ENCODE results near the gene REG4. TPM values are rescaled to one million over a fixed set of nuclear protein-coding genes. Genes with fewer than 3 reads are reported as not detected.

REG4 gene
- total and polyA plus RNA-seq, 2 of the 4 experiments (the other 2 are of a cell fraction), result not detected

DNA sequence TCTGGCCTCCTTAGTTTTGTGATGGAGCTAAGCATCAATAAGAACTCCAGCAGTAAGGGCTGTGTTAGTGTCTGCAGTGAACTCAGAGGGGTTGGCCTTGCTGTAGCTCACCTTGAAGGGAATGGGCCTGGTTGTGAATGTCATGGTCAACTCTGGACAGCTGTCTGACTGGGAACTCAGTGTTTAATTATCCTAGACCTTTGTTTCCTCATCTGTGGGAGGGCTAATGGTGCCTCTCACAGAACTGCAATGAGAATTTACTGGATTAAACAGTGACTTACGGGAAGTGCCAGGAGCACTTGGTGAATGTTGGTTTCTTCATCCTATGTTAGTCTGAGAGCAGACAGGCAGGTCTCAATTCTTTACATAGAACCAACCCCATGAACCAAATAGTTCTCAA is 66.2 kb downstream of the REG4 start:
- peaks cover 5% of the 10 kb centered on the region; the same call in 1 of the 2 replicates for H4K20me1 ChIP-seq (ENCODE audit: insufficient read depth, low read length)
- ATAC-seq (ENCODE audit: low read depth), result no peak
- dilution Hi-C loops (cut with HindIII; ENCODE audit: low sequenced_read_pairs, unreplicated experiment), result no loop called here

More for the DNA sequence above, 66.2 kb downstream of the REG4 start:
- H2BK5ac ChIP-seq (ENCODE audit: low read depth, low read length, poor library complexity, severe bottlenecking), result no peak overlapping the region
- no peak overlapping the region for H3K9ac ChIP-seq (ENCODE audit: low read depth, low read length)
- no peak overlapping the region for H2AK5ac ChIP-seq (ENCODE audit: low read depth, low read length)
- H3K9me3 ChIP-seq (ENCODE audit: control insufficient read depth, insufficient read depth, low read length), result no peaks in the 10 kb centered on the region
- no peak overlapping the region for H2BK120ac ChIP-seq (ENCODE audit: low read depth, low read length)
- intact Hi-C loops (cut with micrococcal nuclease) (loop anchor here (2.0 to 10.0 kb wide), 5 partner anchors 34 to 197 kb away; no protein-coding TSS in a partner anchor), in situ Hi-C loops (cut with MboI; ENCODE audit: low sequenced_read_pairs) (no loop called here)
- no peak overlapping the region for H4K5ac ChIP-seq (ENCODE audit: low read depth, low read length)
- H2AFZ ChIP-seq (replicated peaks; ENCODE audit: low read length, poor library complexity), result no peak overlapping the region
- H3K4me1 ChIP-seq (ENCODE audit: control insufficient read depth, insufficient read depth, low read length), result peaks cover 13% of the 10 kb centered on the region
- no peak overlapping the region for H3K56ac ChIP-seq (ENCODE audit: extremely low read depth, insufficient read depth, low read length)
- no peak for DNase-seq
- ChIA-PET CTCF (interaction anchor here (2.3 kb wide), 1 partner anchor 21 kb away, joined by 9 read pairs; no protein-coding TSS in a partner anchor), POLR2A (ENCODE audit: unreplicated experiment) (no interaction called here)
- no peaks in the 10 kb centered on the region for H3K79me1 ChIP-seq (ENCODE audit: low read depth in 1 of 2, low read length in 2 of 2)
- H4K91ac ChIP-seq (ENCODE audit: insufficient read depth, low read depth, low read length), result no peak overlapping the region
- H3K4ac ChIP-seq (ENCODE audit: low read depth, low read length), result no peak overlapping the region
- H2AK9ac ChIP-seq (replicated peaks; ENCODE audit: low read depth, low read length, poor library complexity), result no peak overlapping the region
- TF ChIP-seq NFE2L2 (IDR thresholded peaks at IDR 0.05; ENCODE audit: low read depth, low read length) (no peak), RCOR1 (IDR thresholded peaks at IDR 0.05; ENCODE audit: insufficient replicate concordance, low read length) (no peak), CHD1 (IDR thresholded peaks at IDR 0.05; ENCODE audit: low read depth, low read length) (no peak)
- TF ChIP-seq, protein P1, sequence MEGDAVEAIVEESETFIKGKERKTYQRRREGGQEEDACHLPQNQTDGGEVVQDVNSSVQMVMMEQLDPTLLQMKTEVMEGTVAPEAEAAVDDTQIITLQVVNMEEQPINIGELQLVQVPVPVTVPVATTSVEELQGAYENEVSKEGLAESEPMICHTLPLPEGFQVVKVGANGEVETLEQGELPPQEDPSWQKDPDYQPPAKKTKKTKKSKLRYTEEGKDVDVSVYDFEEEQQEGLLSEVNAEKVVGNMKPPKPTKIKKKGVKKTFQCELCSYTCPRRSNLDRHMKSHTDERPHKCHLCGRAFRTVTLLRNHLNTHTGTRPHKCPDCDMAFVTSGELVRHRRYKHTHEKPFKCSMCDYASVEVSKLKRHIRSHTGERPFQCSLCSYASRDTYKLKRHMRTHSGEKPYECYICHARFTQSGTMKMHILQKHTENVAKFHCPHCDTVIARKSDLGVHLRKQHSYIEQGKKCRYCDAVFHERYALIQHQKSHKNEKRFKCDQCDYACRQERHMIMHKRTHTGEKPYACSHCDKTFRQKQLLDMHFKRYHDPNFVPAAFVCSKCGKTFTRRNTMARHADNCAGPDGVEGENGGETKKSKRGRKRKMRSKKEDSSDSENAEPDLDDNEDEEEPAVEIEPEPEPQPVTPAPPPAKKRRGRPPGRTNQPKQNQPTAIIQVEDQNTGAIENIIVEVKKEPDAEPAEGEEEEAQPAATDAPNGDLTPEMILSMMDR (conservative IDR thresholded peaks at IDR 0.05; ENCODE audit: low read depth, low read length), result no peak
- H3K36me3 ChIP-seq (ENCODE audit: control insufficient read depth, insufficient read depth, low read length), result peaks cover 36% of the 10 kb centered on the region; the same call in 1 of the 2 replicates
- H3K23ac ChIP-seq (ENCODE audit: low read depth, low read length), result no peak overlapping the region
- no TSS peak for BruUV-seq (replicated peaks)
- H3K27ac ChIP-seq (ENCODE audit: insufficient read depth, low read length), result no peak overlapping the region
- peaks cover 3% of the 10 kb centered on the region; the same call in 1 of the 2 replicates for H3K27me3 ChIP-seq (ENCODE audit: control insufficient read depth, insufficient read depth, low read length)
- H2BK20ac ChIP-seq (ENCODE audit: low read depth, low read length), result no peak overlapping the region
- H3K9me1 ChIP-seq (ENCODE audit: insufficient read depth, low read length), result no peaks in the 10 kb centered on the region; the same call in 1 of the 2 replicates
- no CpG with 5 or more reads among the region's 1 CpG for WGBS, 2 experiments (ENCODE audit: extremely low coverage in 2 of 2, insufficient read length in 1 of 2)
- no peak overlapping the region for H4K8ac ChIP-seq (ENCODE audit: low read depth in 2 of 2, low read length in 2 of 2)
- H3K18ac ChIP-seq (ENCODE audit: low read depth, low read length), result no peak overlapping the region
- H3K4me3 ChIP-seq (ENCODE audit: insufficient read depth, low read depth, low read length), result no peak overlapping the region
- H2BK15ac ChIP-seq (ENCODE audit: low read depth, low read length), result no peak overlapping the region
- no peak overlapping the region for H3K4me2 ChIP-seq (ENCODE audit: low read depth, low read length)
- no peak overlapping the region for H3K14ac ChIP-seq (replicated peaks; ENCODE audit: low read depth, low read length)
